ENCODE results near the gene SMAD7.

The SMAD7 gene

DNA sequence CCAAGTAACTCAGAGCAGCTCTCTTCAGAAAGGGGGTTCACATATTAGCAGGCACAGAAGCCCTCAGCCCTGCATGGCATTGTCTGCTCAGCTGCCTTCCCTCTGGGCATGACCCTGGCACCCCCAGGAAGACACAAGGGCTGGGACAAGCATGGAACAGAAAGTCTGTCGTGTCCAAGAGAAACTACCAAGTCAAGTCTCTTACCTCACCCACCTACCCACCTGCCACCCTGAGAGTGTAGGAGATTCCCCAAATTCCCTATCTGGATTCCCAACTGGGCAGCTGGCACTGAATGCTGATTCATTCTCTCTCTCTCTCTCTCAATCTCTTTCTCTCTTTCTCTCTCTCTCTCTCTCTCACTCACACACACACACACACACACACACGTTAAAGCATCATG lies 21.6 kb downstream of the SMAD7 start:
- DNase-seq = no peak

- DNase-seq = peak; percentile 78
Observed at GRCh38 chr18:48928787-48929186, 22.0 kb downstream of the SMAD7 start.

DNA sequence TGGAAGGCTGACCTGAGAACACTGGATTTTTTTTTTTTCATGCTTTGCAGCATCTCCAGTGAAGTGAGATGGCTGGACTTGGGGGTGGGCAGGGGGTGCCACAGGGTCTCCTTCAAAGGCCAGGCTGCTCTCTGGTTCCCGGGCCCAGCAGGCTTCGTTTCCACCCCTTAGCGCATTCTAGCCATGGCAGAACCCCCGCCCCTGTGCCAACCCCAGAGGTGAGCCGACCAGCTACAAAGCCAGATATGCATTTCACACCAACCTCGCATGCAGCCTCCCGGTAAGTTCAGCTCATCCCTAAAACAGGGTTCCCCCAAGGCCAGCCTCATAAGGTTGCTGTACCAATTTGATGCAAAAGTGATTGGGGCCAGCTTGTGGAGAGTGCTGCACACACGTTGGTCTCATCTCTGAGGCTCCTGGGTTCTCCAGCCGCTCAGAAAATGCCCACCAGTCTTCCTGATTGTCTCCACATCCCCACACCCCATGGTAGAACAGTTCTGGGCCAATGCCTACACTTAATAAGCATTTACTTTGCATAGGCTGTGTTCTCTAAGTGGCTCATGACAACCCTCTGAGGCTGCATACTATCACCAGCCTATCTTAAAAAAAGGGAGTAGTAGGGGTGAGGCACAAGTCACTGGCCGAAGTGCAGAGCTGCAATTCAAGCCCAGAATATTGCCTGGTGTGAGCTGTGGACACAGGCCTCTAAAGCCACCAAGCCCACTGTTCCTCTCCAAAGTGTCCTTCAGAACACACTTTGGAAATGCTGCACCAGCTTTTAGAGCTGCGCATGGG lies 23.3 kb downstream of the SMAD7 start:
- peak; percentile 18 for DNase-seq

- DNase-seq = no peak
Observed at GRCh38 chr18:48926420-48926857, 24.3 kb downstream of the SMAD7 start.

GRCh38 chr18:48925491-48925780 lies 25.3 kb downstream of the SMAD7 start:
- DNase-seq = peak; percentile 12

DNA sequence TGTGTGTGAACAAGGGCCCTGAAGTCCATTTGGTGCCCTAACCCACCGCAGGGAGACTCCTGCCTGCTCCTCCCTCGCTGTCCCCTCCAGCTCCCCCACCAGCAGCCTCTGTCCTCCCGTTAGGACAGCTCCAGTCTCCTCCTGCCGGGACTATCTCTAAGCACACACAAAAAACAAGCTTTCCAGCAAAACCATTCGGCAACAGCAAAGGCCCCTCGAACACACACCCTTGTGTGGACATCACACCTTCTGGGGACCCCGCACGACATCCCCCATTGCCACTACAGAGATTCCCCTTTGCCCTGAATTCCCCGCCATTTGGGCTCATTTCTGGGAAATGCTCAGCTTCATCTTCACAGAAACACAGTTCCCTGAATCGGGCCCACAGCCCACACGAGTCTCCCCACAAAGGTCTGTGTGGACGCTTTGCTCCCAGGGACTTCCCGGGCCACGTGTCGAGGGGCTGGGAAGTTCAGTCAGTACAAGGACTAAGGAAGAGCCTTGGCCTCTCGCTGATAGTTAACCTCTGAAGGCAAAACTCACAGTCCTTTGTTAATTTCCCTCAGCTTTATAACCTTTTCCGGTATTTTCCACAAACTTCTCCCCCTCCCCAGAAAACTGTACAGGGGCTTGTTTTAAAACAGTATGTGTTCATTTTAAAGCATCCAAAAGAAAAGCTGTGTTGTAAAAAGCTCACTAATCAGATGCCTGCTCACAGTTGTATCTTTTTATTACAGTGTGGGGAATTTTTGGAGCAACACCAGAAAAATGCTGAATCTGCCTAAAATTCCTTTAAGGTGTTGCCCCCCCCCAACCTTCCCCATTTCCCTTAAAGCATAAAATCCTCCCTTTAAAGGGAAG lies 25.9 kb downstream of the SMAD7 start:
- DNase-seq = peak; percentile 34

GRCh38 chr18:48923746-48924629 lies 26.8 kb downstream of the SMAD7 start:
- peak; percentile 10 for DNase-seq

- peak; percentile 47 for DNase-seq
Observed at GRCh38 chr18:48922801-48923730, 27.7 kb downstream of the SMAD7 start.

DNA sequence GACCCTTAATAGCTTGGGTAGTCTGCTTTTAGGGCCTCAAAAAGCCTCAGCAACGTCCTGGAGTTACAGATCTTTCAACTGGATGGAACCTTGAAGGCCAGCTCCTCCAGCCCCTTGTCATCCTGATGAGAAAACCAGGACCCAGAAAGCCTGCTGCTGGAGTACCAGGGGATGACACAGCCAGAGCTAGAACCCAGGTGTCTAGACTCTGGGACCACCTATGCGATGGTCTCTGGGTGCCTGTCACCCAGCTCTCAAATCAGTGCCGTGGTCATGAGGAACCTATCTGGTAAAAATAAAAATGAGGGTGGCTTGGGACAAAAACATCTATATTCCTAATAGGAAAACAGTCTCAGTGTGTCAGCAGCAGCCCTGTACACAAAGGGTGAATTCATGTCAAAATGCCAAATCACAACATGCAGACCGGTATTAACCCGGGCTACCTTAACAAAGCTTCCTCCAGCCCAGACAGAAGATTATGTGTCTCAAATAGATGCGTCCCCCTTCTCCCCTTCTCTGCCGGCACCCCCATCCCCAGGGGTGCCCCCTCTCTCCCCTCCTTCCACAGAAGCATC lies 28.5 kb downstream of the SMAD7 start:
- DNase-seq = peak; percentile 27

DNA sequence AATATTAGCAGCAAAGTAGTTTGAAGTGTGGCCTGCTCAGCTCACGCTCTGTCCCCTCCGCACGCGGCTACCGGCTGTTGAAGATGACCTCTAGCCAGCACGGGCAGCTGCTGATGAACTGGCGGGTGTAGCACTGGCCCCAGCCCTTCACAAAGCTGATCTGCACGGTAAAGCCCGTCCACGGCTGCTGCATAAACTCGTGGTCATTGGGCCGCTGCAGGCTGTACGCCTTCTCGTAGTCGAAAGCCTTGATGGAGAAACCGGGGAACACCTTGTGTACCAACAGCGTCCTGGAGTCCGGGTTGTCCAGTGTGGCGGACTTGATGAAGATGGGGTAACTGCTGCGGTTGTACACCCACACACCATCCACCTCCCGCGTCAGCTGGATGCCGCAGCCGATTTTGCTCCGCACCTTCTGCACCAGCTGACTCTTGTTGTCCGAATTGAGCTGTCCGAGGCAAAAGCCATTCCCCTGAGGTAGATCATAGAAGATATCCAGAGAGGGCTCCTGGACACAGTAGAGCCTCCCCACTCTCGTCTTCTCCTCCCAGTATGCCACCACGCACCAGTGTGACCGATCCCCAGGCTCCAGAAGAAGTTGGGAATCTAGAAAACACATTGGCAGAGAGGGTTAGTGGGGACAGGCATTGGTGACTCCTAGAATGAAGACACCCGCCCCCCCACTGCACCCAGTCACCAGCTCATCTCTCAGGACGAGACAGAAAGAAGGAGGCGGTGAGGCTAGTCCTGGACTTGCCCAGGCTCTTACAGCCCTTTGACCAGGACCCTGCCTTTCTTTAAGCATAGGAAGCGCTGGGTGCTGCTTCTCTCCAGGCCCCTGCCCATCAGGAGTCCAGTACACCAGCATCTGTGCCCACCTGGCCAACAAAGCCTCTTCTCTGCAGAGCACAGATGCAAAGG lies 29.2 kb downstream of the SMAD7 start:
- DNase-seq = peak; percentile 43

DNA sequence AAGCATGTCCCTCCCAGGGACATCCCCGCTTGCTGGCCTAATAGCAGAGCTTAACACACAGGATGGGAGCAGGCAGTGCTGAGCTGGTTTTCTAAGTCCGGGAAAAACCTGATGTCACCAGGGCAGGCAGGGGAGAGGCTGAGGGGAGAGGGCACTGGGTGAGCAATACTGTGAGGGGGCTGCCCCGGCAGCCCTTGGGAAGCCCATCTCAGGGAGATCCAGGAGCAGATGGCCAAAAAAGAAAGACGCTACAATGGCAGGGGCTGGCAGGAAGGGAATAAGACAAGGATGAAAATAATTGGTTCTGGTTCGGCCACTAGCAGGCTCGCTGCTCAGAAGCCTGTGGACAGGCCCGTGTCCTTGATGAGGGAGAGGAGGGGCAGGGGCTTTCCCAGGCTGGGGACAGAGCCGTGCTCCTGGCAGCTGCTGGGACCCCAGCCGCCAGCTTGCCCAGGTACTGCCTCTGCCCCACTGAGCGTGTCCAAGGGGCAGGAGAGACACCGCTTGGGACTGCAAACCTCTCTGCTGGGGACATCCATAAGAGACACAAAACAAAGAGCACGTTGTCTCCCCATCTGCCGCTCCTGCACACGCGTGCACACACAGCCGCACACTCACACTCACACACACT lies 30.2 kb downstream of the SMAD7 start:
- peak; percentile 50 for DNase-seq

- no peak for DNase-seq
Observed at GRCh38 chr18:48919547-48919946, 31.2 kb downstream of the SMAD7 start.

DNA sequence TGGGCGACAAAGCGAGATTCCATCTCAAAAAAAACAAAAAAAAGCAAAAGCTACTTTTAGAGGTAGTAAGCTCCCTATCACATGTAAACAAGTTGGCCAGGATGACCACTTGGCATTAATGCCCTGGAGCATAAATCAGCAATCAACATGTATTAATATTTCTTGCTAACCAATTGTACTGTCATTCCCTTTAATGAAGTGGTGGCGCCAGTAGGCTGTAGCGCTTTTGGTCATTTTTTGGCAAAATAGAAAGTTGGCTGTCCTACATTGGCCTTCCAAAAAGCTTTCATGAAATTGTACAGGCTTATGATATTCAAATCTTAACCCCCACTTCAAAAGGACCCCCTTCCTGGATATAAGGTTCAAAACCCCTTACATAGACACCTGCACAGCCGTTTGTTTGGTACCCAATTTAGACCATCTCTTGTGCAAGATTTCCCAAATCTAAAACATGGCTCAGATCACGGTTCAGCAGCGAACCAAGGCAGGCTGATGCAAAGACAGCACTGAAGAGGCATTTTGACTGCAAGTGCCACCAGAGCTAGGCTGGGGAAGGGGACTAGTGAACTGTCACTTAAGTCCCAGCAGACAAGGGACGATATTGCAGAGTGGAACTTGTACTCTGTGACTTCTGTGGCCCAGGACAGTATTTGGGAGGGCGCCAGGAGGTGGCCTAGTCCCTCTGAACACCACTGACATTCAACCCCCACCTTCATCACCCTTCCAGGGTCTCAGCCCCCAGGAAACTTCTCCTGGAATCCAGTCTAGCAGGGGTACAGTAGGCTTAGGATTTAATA lies 31.9 kb downstream of the SMAD7 start:
- DNase-seq = no peak

- DNase-seq = no peak
Observed at GRCh38 chr18:48917579-48918517, 32.9 kb downstream of the SMAD7 start.

- DNase-seq = no peak
Observed at GRCh38 chr18:48915626-48916425, 34.9 kb downstream of the SMAD7 start.

DNA sequence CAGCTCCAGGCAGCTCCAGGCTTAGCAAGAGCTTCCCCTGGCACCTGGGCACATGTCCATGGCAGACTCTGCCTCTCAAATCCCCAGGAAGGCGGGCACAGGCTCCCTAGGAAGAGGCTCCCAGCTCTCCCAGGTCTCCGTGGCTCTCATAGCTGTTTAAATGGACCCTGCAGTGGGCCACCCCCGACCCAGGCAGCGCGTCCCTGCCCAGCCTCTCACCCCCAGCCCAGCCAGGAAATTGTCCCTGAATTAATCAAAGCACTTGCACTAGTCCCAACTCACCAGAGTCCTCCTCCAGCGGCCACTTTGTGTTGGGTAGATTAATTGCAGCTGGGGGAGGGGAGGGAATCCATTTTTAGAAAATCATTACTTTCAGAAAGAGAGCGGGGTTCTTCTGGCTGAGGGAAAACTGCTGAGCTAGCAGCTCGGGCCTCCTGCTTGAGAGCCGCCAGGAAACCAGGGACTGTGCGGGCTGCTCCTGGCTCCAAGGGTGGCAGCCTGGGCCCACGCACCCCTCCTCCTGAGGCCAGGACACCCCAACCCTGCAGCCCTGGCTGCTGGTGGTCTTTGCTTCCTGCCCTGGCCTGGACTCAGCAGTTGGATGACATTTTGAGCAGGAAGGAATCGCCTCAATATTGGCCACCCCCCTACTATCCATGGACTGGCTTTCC lies 36.0 kb downstream of the SMAD7 start:
- peak; percentile 74 for DNase-seq

All from retina (tissue), 1 donor.